ENCODE results near the gene GYPC.

DNA sequence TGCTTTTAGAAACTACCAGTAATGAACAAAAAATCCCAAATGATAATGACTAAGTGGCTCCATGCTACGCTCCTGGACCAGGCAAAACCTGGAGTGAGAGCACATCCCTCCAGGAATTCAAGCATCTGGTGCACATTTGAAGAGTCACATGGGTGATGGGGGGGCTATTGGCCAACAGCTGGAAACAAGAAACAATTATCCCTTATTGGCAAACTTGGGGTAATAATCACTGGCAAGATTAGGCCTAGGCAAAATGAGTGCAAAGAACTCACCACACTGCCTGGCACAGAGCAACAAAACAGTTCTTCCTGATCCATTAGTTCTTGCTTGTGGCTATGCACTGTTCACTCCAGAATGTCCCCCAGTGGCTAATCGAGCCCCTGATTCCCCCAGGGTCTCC lies 66.1 kb downstream of the GYPC start:
- TF ChIP-seq, protein P1, sequence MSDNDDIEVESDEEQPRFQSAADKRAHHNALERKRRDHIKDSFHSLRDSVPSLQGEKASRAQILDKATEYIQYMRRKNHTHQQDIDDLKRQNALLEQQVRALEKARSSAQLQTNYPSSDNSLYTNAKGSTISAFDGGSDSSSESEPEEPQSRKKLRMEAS (IDR thresholded peaks at IDR 0.05) = no peak
- no peak for TF ChIP-seq CHD2 (IDR thresholded peaks at IDR 0.05; ENCODE audit: low read length, partially characterized antibody)
- TF ChIP-seq ESRRA (IDR thresholded peaks at IDR 0.05; ENCODE audit: borderline replicate concordance, low read length) = no peak
- TF ChIP-seq, protein P2, sequence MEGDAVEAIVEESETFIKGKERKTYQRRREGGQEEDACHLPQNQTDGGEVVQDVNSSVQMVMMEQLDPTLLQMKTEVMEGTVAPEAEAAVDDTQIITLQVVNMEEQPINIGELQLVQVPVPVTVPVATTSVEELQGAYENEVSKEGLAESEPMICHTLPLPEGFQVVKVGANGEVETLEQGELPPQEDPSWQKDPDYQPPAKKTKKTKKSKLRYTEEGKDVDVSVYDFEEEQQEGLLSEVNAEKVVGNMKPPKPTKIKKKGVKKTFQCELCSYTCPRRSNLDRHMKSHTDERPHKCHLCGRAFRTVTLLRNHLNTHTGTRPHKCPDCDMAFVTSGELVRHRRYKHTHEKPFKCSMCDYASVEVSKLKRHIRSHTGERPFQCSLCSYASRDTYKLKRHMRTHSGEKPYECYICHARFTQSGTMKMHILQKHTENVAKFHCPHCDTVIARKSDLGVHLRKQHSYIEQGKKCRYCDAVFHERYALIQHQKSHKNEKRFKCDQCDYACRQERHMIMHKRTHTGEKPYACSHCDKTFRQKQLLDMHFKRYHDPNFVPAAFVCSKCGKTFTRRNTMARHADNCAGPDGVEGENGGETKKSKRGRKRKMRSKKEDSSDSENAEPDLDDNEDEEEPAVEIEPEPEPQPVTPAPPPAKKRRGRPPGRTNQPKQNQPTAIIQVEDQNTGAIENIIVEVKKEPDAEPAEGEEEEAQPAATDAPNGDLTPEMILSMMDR (IDR thresholded peaks at IDR 0.05) = no peak
- TF ChIP-seq POLR2A (IDR thresholded peaks at IDR 0.05; ENCODE audit: low read length) = no peak
- no peak for TF ChIP-seq RNF2 (IDR thresholded peaks at IDR 0.05; ENCODE audit: borderline replicate concordance, low read depth)
- TF ChIP-seq, protein P3, sequence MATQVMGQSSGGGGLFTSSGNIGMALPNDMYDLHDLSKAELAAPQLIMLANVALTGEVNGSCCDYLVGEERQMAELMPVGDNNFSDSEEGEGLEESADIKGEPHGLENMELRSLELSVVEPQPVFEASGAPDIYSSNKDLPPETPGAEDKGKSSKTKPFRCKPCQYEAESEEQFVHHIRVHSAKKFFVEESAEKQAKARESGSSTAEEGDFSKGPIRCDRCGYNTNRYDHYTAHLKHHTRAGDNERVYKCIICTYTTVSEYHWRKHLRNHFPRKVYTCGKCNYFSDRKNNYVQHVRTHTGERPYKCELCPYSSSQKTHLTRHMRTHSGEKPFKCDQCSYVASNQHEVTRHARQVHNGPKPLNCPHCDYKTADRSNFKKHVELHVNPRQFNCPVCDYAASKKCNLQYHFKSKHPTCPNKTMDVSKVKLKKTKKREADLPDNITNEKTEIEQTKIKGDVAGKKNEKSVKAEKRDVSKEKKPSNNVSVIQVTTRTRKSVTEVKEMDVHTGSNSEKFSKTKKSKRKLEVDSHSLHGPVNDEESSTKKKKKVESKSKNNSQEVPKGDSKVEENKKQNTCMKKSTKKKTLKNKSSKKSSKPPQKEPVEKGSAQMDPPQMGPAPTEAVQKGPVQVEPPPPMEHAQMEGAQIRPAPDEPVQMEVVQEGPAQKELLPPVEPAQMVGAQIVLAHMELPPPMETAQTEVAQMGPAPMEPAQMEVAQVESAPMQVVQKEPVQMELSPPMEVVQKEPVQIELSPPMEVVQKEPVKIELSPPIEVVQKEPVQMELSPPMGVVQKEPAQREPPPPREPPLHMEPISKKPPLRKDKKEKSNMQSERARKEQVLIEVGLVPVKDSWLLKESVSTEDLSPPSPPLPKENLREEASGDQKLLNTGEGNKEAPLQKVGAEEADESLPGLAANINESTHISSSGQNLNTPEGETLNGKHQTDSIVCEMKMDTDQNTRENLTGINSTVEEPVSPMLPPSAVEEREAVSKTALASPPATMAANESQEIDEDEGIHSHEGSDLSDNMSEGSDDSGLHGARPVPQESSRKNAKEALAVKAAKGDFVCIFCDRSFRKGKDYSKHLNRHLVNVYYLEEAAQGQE (IDR thresholded peaks at IDR 0.05) = no peak
- no peak for TF ChIP-seq CHD4 (IDR thresholded peaks at IDR 0.05; ENCODE audit: borderline replicate concordance)
- no peak for TF ChIP-seq RARB (CRISPR knock-in tag; IDR thresholded peaks at IDR 0.05)
- no peak for TF ChIP-seq PHF8 (IDR thresholded peaks at IDR 0.05; ENCODE audit: borderline replicate concordance, low read depth)
- TF ChIP-seq NPAS2 (CRISPR knock-in tag; IDR thresholded peaks at IDR 0.05; ENCODE audit: borderline replicate concordance) = no peak
- no peak for TF ChIP-seq TP53 (CRISPR knock-in tag; IDR thresholded peaks at IDR 0.05)
- TF ChIP-seq POLR2AphosphoS2 (conservative IDR thresholded peaks at IDR 0.05; ENCODE audit: low read length) = no peak
- no peak for TF ChIP-seq ZNF302 (CRISPR knock-in tag; IDR thresholded peaks at IDR 0.05)

Data from A549 (cell line).